ENCODE results near the gene MYO7A. TPM values are rescaled to one million over a fixed set of nuclear protein-coding genes. Genes with fewer than 3 reads are reported as not detected.

Gene MYO7A
- total RNA-seq, 1 donor from 2014 or later: 11.6 TPM

DNA sequence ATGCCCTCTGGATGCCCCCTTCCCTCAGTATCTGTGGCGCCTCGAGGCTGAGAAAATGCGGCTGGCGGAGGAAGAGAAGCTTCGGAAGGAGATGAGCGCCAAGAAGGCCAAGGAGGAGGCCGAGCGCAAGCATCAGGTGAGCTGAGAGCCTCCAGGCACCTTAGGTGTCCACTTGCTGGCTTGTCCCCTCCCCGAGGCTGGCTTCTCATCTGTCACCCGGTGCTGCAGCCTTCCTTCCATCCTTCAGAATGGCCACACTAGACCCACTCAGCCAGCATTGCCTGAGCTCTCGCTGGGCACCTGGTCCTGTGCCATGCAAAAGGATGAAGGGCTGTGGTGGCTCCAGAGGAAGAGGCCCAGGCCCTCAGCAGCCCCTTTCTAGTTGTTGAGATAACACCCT lies 52.3 kb downstream of the MYO7A start:
- H3K27ac Mint-ChIP-seq (ENCODE audit: unreplicated experiment): no peak overlapping the region
- H3K36me3 Mint-ChIP-seq (ENCODE audit: unreplicated experiment): no peaks in the 10 kb centered on the region
- TF ChIP-seq, protein P1, sequence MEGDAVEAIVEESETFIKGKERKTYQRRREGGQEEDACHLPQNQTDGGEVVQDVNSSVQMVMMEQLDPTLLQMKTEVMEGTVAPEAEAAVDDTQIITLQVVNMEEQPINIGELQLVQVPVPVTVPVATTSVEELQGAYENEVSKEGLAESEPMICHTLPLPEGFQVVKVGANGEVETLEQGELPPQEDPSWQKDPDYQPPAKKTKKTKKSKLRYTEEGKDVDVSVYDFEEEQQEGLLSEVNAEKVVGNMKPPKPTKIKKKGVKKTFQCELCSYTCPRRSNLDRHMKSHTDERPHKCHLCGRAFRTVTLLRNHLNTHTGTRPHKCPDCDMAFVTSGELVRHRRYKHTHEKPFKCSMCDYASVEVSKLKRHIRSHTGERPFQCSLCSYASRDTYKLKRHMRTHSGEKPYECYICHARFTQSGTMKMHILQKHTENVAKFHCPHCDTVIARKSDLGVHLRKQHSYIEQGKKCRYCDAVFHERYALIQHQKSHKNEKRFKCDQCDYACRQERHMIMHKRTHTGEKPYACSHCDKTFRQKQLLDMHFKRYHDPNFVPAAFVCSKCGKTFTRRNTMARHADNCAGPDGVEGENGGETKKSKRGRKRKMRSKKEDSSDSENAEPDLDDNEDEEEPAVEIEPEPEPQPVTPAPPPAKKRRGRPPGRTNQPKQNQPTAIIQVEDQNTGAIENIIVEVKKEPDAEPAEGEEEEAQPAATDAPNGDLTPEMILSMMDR (IDR thresholded peaks at IDR 0.05; ENCODE audit: partially characterized antibody, unreplicated experiment): no peak
- peaks cover under 1% of the 10 kb centered on the region for H3K4me1 Mint-ChIP-seq (ENCODE audit: low read depth, unreplicated experiment)
- H3K27me3 Mint-ChIP-seq (ENCODE audit: unreplicated experiment): no peaks in the 10 kb centered on the region
- no peak for DNase-seq
- no peak overlapping the region for H3K4me3 Mint-ChIP-seq (ENCODE audit: unreplicated experiment)
- H3K9me3 Mint-ChIP-seq (ENCODE audit: unreplicated experiment): peaks cover 7% of the 10 kb centered on the region

DNA sequence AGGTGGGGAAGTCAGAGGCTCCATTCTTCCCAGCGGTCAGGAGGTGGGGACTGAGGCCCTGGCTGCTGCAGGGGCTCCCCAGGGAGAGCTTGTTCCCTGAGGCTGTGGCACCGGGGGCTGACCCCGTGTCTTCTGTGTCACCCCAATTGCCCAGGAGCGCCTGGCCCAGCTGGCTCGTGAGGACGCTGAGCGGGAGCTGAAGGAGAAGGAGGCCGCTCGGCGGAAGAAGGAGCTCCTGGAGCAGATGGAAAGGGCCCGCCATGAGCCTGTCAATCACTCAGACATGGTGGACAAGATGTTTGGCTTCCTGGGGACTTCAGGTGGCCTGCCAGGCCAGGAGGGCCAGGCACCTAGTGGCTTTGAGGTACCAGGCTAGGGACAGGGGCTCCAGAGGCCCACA lies 53.2 kb downstream of the MYO7A start:
- Mint-ChIP-seq H3K4me1 (ENCODE audit: low read depth, unreplicated experiment) (no peaks in the 10 kb centered on the region), H3K36me3 (ENCODE audit: unreplicated experiment) (no peaks in the 10 kb centered on the region)
- no peak for DNase-seq

DNA sequence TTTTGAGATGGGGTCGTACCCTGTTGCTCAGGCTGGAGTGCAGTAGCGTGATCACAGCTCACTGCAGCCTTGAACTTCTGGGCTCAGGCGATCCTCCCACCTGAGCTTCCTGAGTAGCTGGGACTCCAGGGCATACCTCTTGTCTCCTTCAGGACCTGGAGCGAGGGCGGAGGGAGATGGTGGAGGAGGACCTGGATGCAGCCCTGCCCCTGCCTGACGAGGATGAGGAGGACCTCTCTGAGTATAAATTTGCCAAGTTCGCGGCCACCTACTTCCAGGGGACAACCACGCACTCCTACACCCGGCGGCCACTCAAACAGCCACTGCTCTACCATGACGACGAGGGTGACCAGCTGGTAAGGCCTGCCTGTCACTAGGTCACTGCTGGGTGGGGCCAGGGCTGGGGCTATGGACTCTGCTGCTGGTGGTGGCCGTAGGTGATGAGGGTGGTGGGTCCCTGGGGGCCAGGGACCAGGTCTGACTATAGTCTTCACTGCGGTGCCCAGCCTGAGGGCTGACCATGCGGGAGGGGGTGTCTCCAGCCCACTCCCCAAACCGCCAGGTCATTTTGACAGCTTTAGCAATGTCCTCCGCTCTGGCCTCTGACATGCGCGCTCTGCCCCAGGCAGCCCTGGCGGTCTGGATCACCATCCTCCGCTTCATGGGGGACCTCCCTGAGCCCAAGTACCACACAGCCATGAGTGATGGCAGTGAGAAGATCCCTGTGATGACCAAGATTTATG lies 53.9 kb downstream of the MYO7A start:
- DNase-seq: no peak
- H3K4me3 Mint-ChIP-seq (ENCODE audit: unreplicated experiment): no peak overlapping the region
- no peak overlapping the region for H3K27ac Mint-ChIP-seq (ENCODE audit: unreplicated experiment)
- no peaks in the 10 kb centered on the region for H3K27me3 Mint-ChIP-seq (ENCODE audit: unreplicated experiment)
- peaks cover 4% of the 10 kb centered on the region for H3K9me3 Mint-ChIP-seq (ENCODE audit: unreplicated experiment)
- TF ChIP-seq, protein P1 (IDR thresholded peaks at IDR 0.05; ENCODE audit: partially characterized antibody, unreplicated experiment): no peak
- no peaks in the 10 kb centered on the region for H3K36me3 Mint-ChIP-seq (ENCODE audit: unreplicated experiment)
- H3K4me1 Mint-ChIP-seq (ENCODE audit: low read depth, unreplicated experiment): no peaks in the 10 kb centered on the region

More for the DNA sequence above, 53.2 kb downstream of the MYO7A start:
- TF ChIP-seq, protein P1 (IDR thresholded peaks at IDR 0.05; ENCODE audit: partially characterized antibody, unreplicated experiment): no peak
- no peak overlapping the region for H3K27ac Mint-ChIP-seq (ENCODE audit: unreplicated experiment)
- no peak overlapping the region for H3K4me3 Mint-ChIP-seq (ENCODE audit: unreplicated experiment)
- no peaks in the 10 kb centered on the region for H3K27me3 Mint-ChIP-seq (ENCODE audit: unreplicated experiment)
- peaks cover 5% of the 10 kb centered on the region for H3K9me3 Mint-ChIP-seq (ENCODE audit: unreplicated experiment)

DNA sequence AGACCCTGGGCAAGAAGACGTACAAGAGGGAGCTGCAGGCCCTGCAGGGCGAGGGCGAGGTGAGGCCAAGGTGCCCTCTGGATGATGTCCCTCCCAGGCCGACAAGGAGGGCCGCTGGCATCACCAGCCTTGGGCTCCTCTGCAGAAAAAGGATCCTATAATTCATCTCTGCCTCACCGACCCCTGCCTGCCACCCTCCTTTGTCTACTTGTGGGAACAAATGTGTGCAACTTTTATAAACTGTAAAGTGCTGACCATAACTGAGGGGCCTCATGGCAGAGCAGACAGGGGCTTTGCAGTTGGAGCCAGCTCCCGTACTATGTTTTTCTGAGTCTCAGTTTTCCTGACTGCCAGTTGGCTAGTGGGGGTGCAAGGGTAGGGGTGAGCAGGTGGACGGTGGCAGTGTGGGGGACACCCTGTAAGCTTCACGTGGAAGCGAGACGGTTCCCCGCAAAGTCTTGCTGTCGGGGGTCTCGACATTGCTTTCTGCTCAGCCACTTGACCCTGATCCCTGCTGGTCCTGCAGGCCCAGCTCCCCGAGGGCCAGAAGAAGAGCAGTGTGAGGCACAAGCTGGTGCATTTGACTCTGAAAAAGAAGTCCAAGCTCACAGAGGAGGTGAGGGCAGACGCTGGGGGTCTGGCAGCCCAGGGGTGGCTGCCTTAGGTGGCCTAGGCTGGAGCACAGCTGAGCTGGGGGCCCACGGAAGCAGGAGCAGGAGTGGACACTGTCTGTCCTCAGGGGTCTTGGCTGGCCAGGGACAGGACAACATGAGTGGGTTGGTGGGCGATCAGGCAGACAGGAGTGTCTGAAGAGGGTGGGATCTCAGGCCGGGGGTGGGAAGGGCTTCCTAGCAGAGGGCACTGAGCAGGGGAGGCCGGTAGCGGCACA lies 54.7 kb downstream of the MYO7A start:
- H3K27ac Mint-ChIP-seq (ENCODE audit: unreplicated experiment): no peak overlapping the region

More for the DNA sequence above, 54.7 kb downstream of the MYO7A start:
- no peak for DNase-seq
- TF ChIP-seq, protein P1 (IDR thresholded peaks at IDR 0.05; ENCODE audit: partially characterized antibody, unreplicated experiment): no peak
- Mint-ChIP-seq H3K4me1 (ENCODE audit: low read depth, unreplicated experiment) (no peaks in the 10 kb centered on the region), H3K36me3 (ENCODE audit: unreplicated experiment) (no peaks in the 10 kb centered on the region), H3K9me3 (ENCODE audit: unreplicated experiment) (peaks cover 4% of the 10 kb centered on the region), H3K27me3 (ENCODE audit: unreplicated experiment) (no peaks in the 10 kb centered on the region), H3K4me3 (ENCODE audit: unreplicated experiment) (no peak overlapping the region)

Measured in glutamatergic neuron (in vitro differentiated cells).